ENCODE measurements around the gene TBC1D9. TPM values are rescaled to one million over a fixed set of nuclear protein-coding genes. Genes with fewer than 3 reads are reported as not detected.
A peak's percentile ranks its signal among the peaks of the same experiment; 100 is the strongest.

The TBC1D9 gene
- total RNA-seq, 2 donors from 2014 or later, result 22.3 to 29.0 TPM

- no peak for DNase-seq
- H3K27ac Mint-ChIP-seq, result no peak overlapping the region
- no peak overlapping the region for H3K4me3 ChIP-seq (ENCODE audit: low read length)
- no peaks in the 10 kb centered on the region for H3K9me3 ChIP-seq (ENCODE audit: control insufficient read depth, low read length)
- WGBS, 2 experiments (ENCODE audit: insufficient coverage in 1 of 2, insufficient read length in 1 of 2), result 98% methylated on average over 2 of the region's 2 CpGs; no CpG with 5 or more reads in 1 of the 2 experiments
- H3K9me3 Mint-ChIP-seq, result no peaks in the 10 kb centered on the region
- H3K4me3 Mint-ChIP-seq, result no peak overlapping the region
- no peaks in the 10 kb centered on the region for H3K27me3 ChIP-seq (ENCODE audit: control insufficient read depth, insufficient read depth, low read length, poor library complexity, severe bottlenecking)
- H3K4me1 Mint-ChIP-seq, result peaks cover 37% of the 10 kb centered on the region
- peaks cover 41% of the 10 kb centered on the region for H3K36me3 Mint-ChIP-seq (ENCODE audit: low read depth)
- no peak overlapping the region for H3K27ac ChIP-seq (ENCODE audit: low read depth, low read length)
- H3K9ac ChIP-seq (ENCODE audit: extremely low read depth, low read length, poor library complexity, severe bottlenecking), result no peak overlapping the region
- no peaks in the 10 kb centered on the region for H3K27me3 Mint-ChIP-seq (ENCODE audit: insufficient read depth)
- H3K4me1 ChIP-seq (ENCODE audit: control insufficient read depth, insufficient read depth, low read length), result peaks cover 14% of the 10 kb centered on the region
- H3K36me3 ChIP-seq (ENCODE audit: control insufficient read depth, insufficient read depth, low read length), result peaks cover 56% of the 10 kb centered on the region
- no peak for TF ChIP-seq CTCF (conservative IDR thresholded peaks at IDR 0.05)
Observed at GRCh38 chr4:140648716-140649308, 107.4 kb downstream of the TBC1D9 start.

- no peaks in the 10 kb centered on the region for H3K27me3 ChIP-seq (ENCODE audit: control insufficient read depth, insufficient read depth, low read length, poor library complexity, severe bottlenecking)
- Mint-ChIP-seq H3K27ac (peak overlapping the region; percentile 57), H3K4me1 (peaks cover 48% of the 10 kb centered on the region), H3K9me3 (no peaks in the 10 kb centered on the region), H3K36me3 (ENCODE audit: low read depth) (peaks cover 31% of the 10 kb centered on the region), H3K4me3 (no peak overlapping the region), H3K27me3 (ENCODE audit: insufficient read depth) (no peaks in the 10 kb centered on the region)
- peaks cover 20% of the 10 kb centered on the region for H3K4me1 ChIP-seq (ENCODE audit: control insufficient read depth, insufficient read depth, low read length)
- H3K36me3 ChIP-seq (ENCODE audit: control insufficient read depth, insufficient read depth, low read length), result peaks cover 30% of the 10 kb centered on the region
- H3K4me3 ChIP-seq (ENCODE audit: low read length), result peak overlapping the region; percentile 8
- H3K9ac ChIP-seq (ENCODE audit: extremely low read depth, low read length, poor library complexity, severe bottlenecking), result no peak overlapping the region
- no peak overlapping the region for H3K27ac ChIP-seq (ENCODE audit: low read depth, low read length)
- H3K9me3 ChIP-seq (ENCODE audit: control insufficient read depth, low read length), result no peaks in the 10 kb centered on the region
- DNase-seq, result no peak
- no peak for TF ChIP-seq CTCF (conservative IDR thresholded peaks at IDR 0.05)
- 83 to 84% methylated on average over 6 to 9 of the region's 9 CpGs for WGBS, 2 experiments (ENCODE audit: insufficient coverage in 1 of 2, insufficient read length in 1 of 2)
Observed at GRCh38 chr4:140645614-140646412, 110.4 kb downstream of the TBC1D9 start.

- no peak overlapping the region for H3K4me3 ChIP-seq (ENCODE audit: low read length)
- peaks cover 29% of the 10 kb centered on the region for H3K36me3 Mint-ChIP-seq (ENCODE audit: low read depth)
- no peak for DNase-seq
- H3K27me3 ChIP-seq (ENCODE audit: control insufficient read depth, insufficient read depth, low read length, poor library complexity, severe bottlenecking), result no peaks in the 10 kb centered on the region
- no peak overlapping the region for H3K27ac ChIP-seq (ENCODE audit: low read depth, low read length)
- no peaks in the 10 kb centered on the region for H3K9me3 Mint-ChIP-seq
- peak overlapping the region; percentile 57 for H3K27ac Mint-ChIP-seq
- no peaks in the 10 kb centered on the region for H3K9me3 ChIP-seq (ENCODE audit: control insufficient read depth, low read length)
- H3K9ac ChIP-seq (ENCODE audit: extremely low read depth, low read length, poor library complexity, severe bottlenecking), result no peak overlapping the region
- H3K36me3 ChIP-seq (ENCODE audit: control insufficient read depth, insufficient read depth, low read length), result peaks cover 27% of the 10 kb centered on the region
- no peak overlapping the region for H3K4me3 Mint-ChIP-seq
- H3K4me1 ChIP-seq (ENCODE audit: control insufficient read depth, insufficient read depth, low read length), result peaks cover 20% of the 10 kb centered on the region
- H3K27me3 Mint-ChIP-seq (ENCODE audit: insufficient read depth), result no peaks in the 10 kb centered on the region
- no peak for TF ChIP-seq CTCF (conservative IDR thresholded peaks at IDR 0.05)
- WGBS, 2 experiments (ENCODE audit: insufficient coverage in 1 of 2, insufficient read length in 1 of 2), result 95 to 97% methylated on average over 10 to 11 of the region's 11 CpGs
- H3K4me1 Mint-ChIP-seq, result peaks cover 51% of the 10 kb centered on the region
Observed at GRCh38 chr4:140645196-140645595, 111.0 kb downstream of the TBC1D9 start.

Data from endodermal cell (in vitro differentiated cells).